ENCODE data around the gene SMCO1. TPM values are rescaled to one million over a fixed set of nuclear protein-coding genes. Genes with fewer than 3 reads are reported as not detected.

SMCO1 gene
- total RNA-seq, 4 donors from 2014 or later: not detected

GRCh38 chr3:196499061-196499460, 16.1 kb downstream of the SMCO1 start:
- no peaks in the 10 kb centered on the region for H3K9me3 ChIP-seq
- 82% methylated on average over 5 of the region's 5 CpGs for WGBS
- no peak overlapping the region for H3K4me3 ChIP-seq
- H3K27me3 ChIP-seq: no peaks in the 10 kb centered on the region
- no peak overlapping the region for H3K27ac ChIP-seq (replicated peaks in 1 of 4)
- intact Hi-C loops (cut with DNase I): no loop called here
- TF ChIP-seq POLR2AphosphoS5 (IDR thresholded peaks at IDR 0.05) (no peak), POLR2A (IDR thresholded peaks at IDR 0.05; ENCODE audit: low read depth) (no peak), EP300 (IDR thresholded peaks at IDR 0.05) (no peak), CTCF (IDR thresholded peaks at IDR 0.05) (no peak)
- peaks cover 0 to 7% (median 0%) of the 10 kb centered on the region in 4 donors for H3K36me3 ChIP-seq
- H3K4me1 ChIP-seq: peaks cover 18 to 44% (median 35%) of the 10 kb centered on the region in 4 donors
- no peak for DNase-seq (ENCODE audit: extremely low spot score)

- TF ChIP-seq POLR2AphosphoS5 (IDR thresholded peaks at IDR 0.05): no peak
- TF ChIP-seq EP300 (IDR thresholded peaks at IDR 0.05): no peak
- TF ChIP-seq POLR2A (IDR thresholded peaks at IDR 0.05; ENCODE audit: low read depth): no peak
- TF ChIP-seq CTCF (IDR thresholded peaks at IDR 0.05): no peak
- 95% methylated on average over 6 of the region's 8 CpGs for WGBS
- DNase-seq (ENCODE audit: extremely low spot score): no peak
- Histone ChIP-seq H3K27me3 (no peaks in the 10 kb centered on the region), H3K9me3 (no peaks in the 10 kb centered on the region), H3K4me3 (no peak overlapping the region), H3K36me3 (peaks cover 0 to 7% (median 0%) of the 10 kb centered on the region in 4 donors), H3K27ac (replicated peaks in 1 of 4) (no peak overlapping the region), H3K4me1 (peaks cover 16 to 41% (median 32%) of the 10 kb centered on the region in 4 donors)
- intact Hi-C loops (cut with DNase I): no loop called here
Observed at GRCh38 chr3:196498297-196498696, 16.8 kb downstream of the SMCO1 start.

GRCh38 chr3:196496183-196496582, 19.0 kb downstream of the SMCO1 start:
- H3K27me3 ChIP-seq: no peaks in the 10 kb centered on the region
- intact Hi-C loops (cut with DNase I): no loop called here
- H3K4me3 ChIP-seq: no peak overlapping the region
- H3K4me1 ChIP-seq: peaks cover 16 to 36% (median 28%) of the 10 kb centered on the region in 4 donors
- H3K36me3 ChIP-seq: peaks cover 0 to 7% (median 0%) of the 10 kb centered on the region in 4 donors
- no peak for DNase-seq (ENCODE audit: extremely low spot score)
- no peaks in the 10 kb centered on the region for H3K9me3 ChIP-seq
- H3K27ac ChIP-seq (replicated peaks in 1 of 4): no peak overlapping the region
- 85% methylated on average over 4 of the region's 4 CpGs for WGBS
- TF ChIP-seq CTCF (IDR thresholded peaks at IDR 0.05) (no peak), EP300 (IDR thresholded peaks at IDR 0.05) (no peak), POLR2AphosphoS5 (IDR thresholded peaks at IDR 0.05) (no peak), POLR2A (IDR thresholded peaks at IDR 0.05; ENCODE audit: low read depth) (no peak)

- H3K27ac ChIP-seq (replicated peaks in 1 of 4): no peak overlapping the region
- H3K9me3 ChIP-seq: no peaks in the 10 kb centered on the region
- H3K27me3 ChIP-seq: no peaks in the 10 kb centered on the region
- peaks cover 0 to 4% (median 0%) of the 10 kb centered on the region in 4 donors for H3K36me3 ChIP-seq
- TF ChIP-seq POLR2A (IDR thresholded peaks at IDR 0.05; ENCODE audit: low read depth) (no peak), CTCF (IDR thresholded peaks at IDR 0.05) (no peak), EP300 (IDR thresholded peaks at IDR 0.05) (no peak), POLR2AphosphoS5 (IDR thresholded peaks at IDR 0.05) (no peak)
- peaks cover 0 to 7% (median 4%) of the 10 kb centered on the region in 4 donors for H3K4me1 ChIP-seq
- intact Hi-C loops (cut with DNase I): no loop called here
- no peak overlapping the region for H3K4me3 ChIP-seq
- DNase-seq (ENCODE audit: extremely low spot score): no peak
- 95% methylated on average over 7 of the region's 7 CpGs for WGBS
Observed at GRCh38 chr3:196493292-196493691, 21.9 kb downstream of the SMCO1 start.

- TF ChIP-seq EP300 (IDR thresholded peaks at IDR 0.05) (no peak), CTCF (IDR thresholded peaks at IDR 0.05) (no peak), POLR2AphosphoS5 (IDR thresholded peaks at IDR 0.05) (no peak), POLR2A (IDR thresholded peaks at IDR 0.05; ENCODE audit: low read depth) (no peak)
- Histone ChIP-seq H3K36me3 (peaks cover 2 to 16% (median 7%) of the 10 kb centered on the region in 4 donors), H3K27me3 (no peaks in the 10 kb centered on the region), H3K4me1 (peaks cover 0 to 6% (median 0%) of the 10 kb centered on the region in 4 donors), H3K4me3 (no peak overlapping the region), H3K27ac (replicated peaks in 1 of 4) (no peak overlapping the region), H3K9me3 (no peaks in the 10 kb centered on the region)
- no peak for DNase-seq (ENCODE audit: extremely low spot score)
- WGBS: 95% methylated on average over 2 of the region's 2 CpGs
- intact Hi-C loops (cut with DNase I): no loop called here
Observed at GRCh38 chr3:196492080-196492479, 23.1 kb downstream of the SMCO1 start.
